NCI-H1092 treated with DMSO at 0.1 percent for 48 hours (cell line): Measurements from ENCODE around the gene SCUBE1.

Source experiments
- DNase-seq: peaks from one replicate; lab custom pipeline; 2025; lab: John Stamatoyannopoulos, UW

SCUBE1 gene

GRCh38 chr22:43173976-43174720, 169.0 kb downstream of the SCUBE1 start:
- DNase-seq: no peak

- no peak for DNase-seq
These were observed 169.6 kb downstream of the SCUBE1 start for GRCh38 chr22:43173566-43173965.

- DNase-seq: no peak
These were observed 171.0 kb downstream of the SCUBE1 start for GRCh38 chr22:43172191-43172590.

GRCh38 chr22:43171607-43172006, 171.6 kb downstream of the SCUBE1 start:
- no peak for DNase-seq

- no peak for DNase-seq
These were observed 172.1 kb downstream of the SCUBE1 start for GRCh38 chr22:43171019-43171491.

GRCh38 chr22:43170131-43170480, 173.1 kb downstream of the SCUBE1 start:
- no peak for DNase-seq

- DNase-seq: no peak
These were observed 173.7 kb downstream of the SCUBE1 start for GRCh38 chr22:43169310-43170130.

GRCh38 chr22:43168471-43169309, 174.5 kb downstream of the SCUBE1 start:
- DNase-seq: no peak

GRCh38 chr22:43167001-43167589, 176.1 kb downstream of the SCUBE1 start:
- DNase-seq: no peak

GRCh38 chr22:43166132-43166930, 176.8 kb downstream of the SCUBE1 start:
- no peak for DNase-seq

GRCh38 chr22:43164636-43165035, 178.5 kb downstream of the SCUBE1 start:
- DNase-seq: no peak

GRCh38 chr22:43163241-43163795, 179.9 kb downstream of the SCUBE1 start:
- DNase-seq: no peak

- no peak for DNase-seq
These were observed 180.6 kb downstream of the SCUBE1 start for GRCh38 chr22:43162412-43163150.

GRCh38 chr22:43160497-43161126, 182.6 kb downstream of the SCUBE1 start:
- no peak for DNase-seq

- no peak for DNase-seq
These were observed 183.5 kb downstream of the SCUBE1 start for GRCh38 chr22:43159484-43160178.

- DNase-seq: no peak
These were observed 184.2 kb downstream of the SCUBE1 start for GRCh38 chr22:43158778-43159483.

- DNase-seq: no peak
These were observed 185.2 kb downstream of the SCUBE1 start for GRCh38 chr22:43157874-43158546.

GRCh38 chr22:43156413-43156812, 186.8 kb downstream of the SCUBE1 start:
- no peak for DNase-seq
